ENCODE measurements around the gene MAN1A1.

Gene MAN1A1

GRCh38 chr6:119243037-119243436, 106.5 kb downstream of the MAN1A1 start:
- peaks cover 54% of the 10 kb centered on the region for H3K79me2 ChIP-seq (ENCODE audit: low read length)
- no peaks in the 10 kb centered on the region for H3K27me3 ChIP-seq (replicated peaks; ENCODE audit: insufficient read depth, low read length)
- H3K9me2 ChIP-seq (replicated peaks; ENCODE audit: insufficient read depth, low read length): no peaks in the 10 kb centered on the region
- H3K4me2 ChIP-seq (ENCODE audit: low read depth, low read length): no peak overlapping the region
- H3K36me3 ChIP-seq (replicated peaks; ENCODE audit: insufficient read depth, low read length): peaks cover 3% of the 10 kb centered on the region; the same call in 1 of the 2 replicates
- no peak for DNase-seq
- H3K27ac ChIP-seq (ENCODE audit: low read length): no peak overlapping the region
- H3K4me3 ChIP-seq (ENCODE audit: low read length): no peak overlapping the region
- H2AFZ ChIP-seq (ENCODE audit: low read length): no peak overlapping the region
- no peaks in the 10 kb centered on the region for H3K4me1 ChIP-seq (ENCODE audit: low read length)
- H3F3A ChIP-seq (ENCODE audit: insufficient read depth, low read length): no peaks in the 10 kb centered on the region
- TF ChIP-seq EZH2phosphoT487 (IDR thresholded peaks at IDR 0.05; ENCODE audit: low read length) (no peak), CTCF (IDR thresholded peaks at IDR 0.05; ENCODE audit: low read length) (no peak), EZH2 (optimal IDR thresholded peaks at IDR 0.05; ENCODE audit: low read depth, low read length) (no peak)
- H4K20me1 ChIP-seq (ENCODE audit: insufficient read depth, low read length): no peaks in the 10 kb centered on the region
- H3K9me3 ChIP-seq (replicated peaks; ENCODE audit: insufficient read depth, low read length): no peaks in the 10 kb centered on the region
- no peak overlapping the region for H3K9ac ChIP-seq (ENCODE audit: low read length)

GRCh38 chr6:119241540-119242309, 107.8 kb downstream of the MAN1A1 start:
- H3K9ac ChIP-seq (ENCODE audit: low read length): no peak overlapping the region
- TF ChIP-seq CTCF (IDR thresholded peaks at IDR 0.05; ENCODE audit: low read length): no peak
- TF ChIP-seq EZH2phosphoT487 (IDR thresholded peaks at IDR 0.05; ENCODE audit: low read length): no peak
- no peaks in the 10 kb centered on the region for H3K9me3 ChIP-seq (replicated peaks; ENCODE audit: insufficient read depth, low read length)
- H3K36me3 ChIP-seq (replicated peaks; ENCODE audit: insufficient read depth, low read length): peaks cover 3% of the 10 kb centered on the region; the same call in 1 of the 2 replicates
- no peaks in the 10 kb centered on the region for H3F3A ChIP-seq (ENCODE audit: insufficient read depth, low read length)
- H3K4me3 ChIP-seq (ENCODE audit: low read length): no peak overlapping the region
- H3K4me2 ChIP-seq (ENCODE audit: low read depth, low read length): no peak overlapping the region
- H3K27me3 ChIP-seq (replicated peaks; ENCODE audit: insufficient read depth, low read length): no peaks in the 10 kb centered on the region
- H3K4me1 ChIP-seq (ENCODE audit: low read length): no peaks in the 10 kb centered on the region
- H4K20me1 ChIP-seq (ENCODE audit: insufficient read depth, low read length): no peaks in the 10 kb centered on the region
- H3K9me2 ChIP-seq (replicated peaks; ENCODE audit: insufficient read depth, low read length): no peaks in the 10 kb centered on the region
- no peak overlapping the region for H3K27ac ChIP-seq (ENCODE audit: low read length)
- H3K79me2 ChIP-seq (ENCODE audit: low read length): peaks cover 55% of the 10 kb centered on the region
- no peak for DNase-seq
- H2AFZ ChIP-seq (ENCODE audit: low read length): no peak overlapping the region

GRCh38 chr6:119241111-119241465, 108.5 kb downstream of the MAN1A1 start:
- Histone ChIP-seq H3K79me2 (ENCODE audit: low read length) (peaks cover 55% of the 10 kb centered on the region), H3K9me2 (replicated peaks; ENCODE audit: insufficient read depth, low read length) (no peaks in the 10 kb centered on the region), H3K9ac (ENCODE audit: low read length) (no peak overlapping the region), H3K4me2 (ENCODE audit: low read depth, low read length) (no peak overlapping the region), H3F3A (ENCODE audit: insufficient read depth, low read length) (no peaks in the 10 kb centered on the region), H3K27me3 (replicated peaks; ENCODE audit: insufficient read depth, low read length) (no peaks in the 10 kb centered on the region), H3K36me3 (replicated peaks; ENCODE audit: insufficient read depth, low read length) (peaks cover 3% of the 10 kb centered on the region; the same call in 1 of the 2 replicates), H3K27ac (ENCODE audit: low read length) (no peak overlapping the region), H3K9me3 (replicated peaks; ENCODE audit: insufficient read depth, low read length) (no peaks in the 10 kb centered on the region), H3K4me3 (ENCODE audit: low read length) (no peak overlapping the region), H3K4me1 (ENCODE audit: low read length) (no peaks in the 10 kb centered on the region), H4K20me1 (ENCODE audit: insufficient read depth, low read length) (no peaks in the 10 kb centered on the region), H2AFZ (ENCODE audit: low read length) (no peak overlapping the region)
- no peak for DNase-seq
- TF ChIP-seq EZH2 (optimal IDR thresholded peaks at IDR 0.05; ENCODE audit: low read depth, low read length): no peak
- no peak for TF ChIP-seq EZH2phosphoT487 (IDR thresholded peaks at IDR 0.05; ENCODE audit: low read length)
- no peak for TF ChIP-seq CTCF (IDR thresholded peaks at IDR 0.05; ENCODE audit: low read length)

Data from MM.1S (cell line).